Hypothalamus (tissue), 51 donors: ENCODE results near the gene AKNA.

Source experiments
- DNase-seq, 51 donors: peaks; one replicate each; lab custom pipeline; 2025; lab: John Stamatoyannopoulos, UW

The AKNA gene

DNA sequence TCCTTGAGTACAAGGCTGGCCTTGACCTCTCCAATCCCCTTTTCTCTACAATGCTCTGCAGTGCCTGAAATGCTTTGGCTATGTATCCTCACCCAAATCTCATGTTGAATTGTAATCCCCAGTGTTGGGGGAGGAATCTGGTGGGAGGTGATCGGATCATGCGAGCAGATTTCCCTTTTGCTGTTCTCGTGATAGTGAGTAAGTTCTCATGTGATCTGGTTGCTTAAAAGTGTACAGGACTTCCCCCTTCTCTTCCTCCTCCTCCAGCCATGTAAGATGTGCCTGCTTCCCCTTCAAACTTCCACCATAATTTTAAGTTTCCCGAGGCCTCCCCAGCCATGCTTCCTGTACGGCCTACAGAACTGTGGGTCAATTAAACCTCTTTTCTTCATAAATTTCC, 28.5 kb upstream of the AKNA start:
- DNase-seq, result no peak

DNA sequence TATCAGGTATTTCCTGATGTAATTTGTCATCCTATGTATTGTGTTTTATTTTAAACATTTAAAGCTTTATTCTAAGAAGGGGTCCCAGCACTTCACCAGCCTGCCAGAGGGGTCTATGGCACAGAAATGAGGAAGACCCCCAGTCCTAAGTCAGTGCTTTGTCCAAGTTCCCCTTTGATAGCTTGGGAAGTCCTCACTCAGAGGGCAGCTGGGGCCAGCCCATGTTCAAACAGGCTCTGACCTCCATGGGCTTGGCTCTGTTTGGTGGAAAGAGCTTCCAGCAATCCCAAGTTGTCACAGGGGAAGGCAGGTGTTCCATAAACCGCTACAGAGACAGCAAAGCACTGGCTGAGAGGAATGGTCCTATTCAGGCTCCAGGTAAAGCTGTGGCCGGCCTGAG, 26.6 kb upstream of the AKNA start:
- DNase-seq, result no peak

- DNase-seq, result no peak
Measured at GRCh38 chr9:114413861-114414301, 26.1 kb upstream of the AKNA start.

DNA sequence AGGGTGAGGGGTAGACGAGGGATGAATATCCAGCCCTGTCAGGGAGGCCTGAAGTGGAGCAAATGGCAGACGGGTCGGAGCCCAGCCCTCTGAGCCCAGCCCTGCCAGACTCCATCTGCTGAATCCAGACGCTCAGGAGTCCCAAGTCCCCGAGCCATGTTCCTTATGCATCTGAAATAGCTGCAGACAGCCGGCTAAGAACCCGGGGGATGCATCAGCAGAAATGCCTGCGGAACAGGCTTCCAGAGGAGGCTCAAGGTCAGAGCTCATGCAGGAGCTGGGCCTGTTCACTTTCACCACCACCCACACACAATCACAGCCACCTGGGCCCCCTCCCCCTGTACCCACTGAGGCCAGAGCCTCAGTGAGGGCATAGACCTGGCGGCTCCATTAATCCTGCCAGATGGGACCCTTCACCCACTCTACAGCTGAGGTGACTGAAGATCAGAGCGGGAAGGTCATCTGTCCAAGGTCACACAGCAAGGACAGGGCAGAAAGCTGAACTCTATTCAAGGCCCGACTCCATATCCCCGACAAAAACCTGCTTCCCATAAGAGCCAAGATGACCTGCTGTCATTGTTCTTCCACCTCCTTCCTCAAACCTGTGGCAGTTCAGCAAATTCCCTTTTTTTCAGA, 24.4 kb upstream of the AKNA start:
- no peak for DNase-seq

DNA sequence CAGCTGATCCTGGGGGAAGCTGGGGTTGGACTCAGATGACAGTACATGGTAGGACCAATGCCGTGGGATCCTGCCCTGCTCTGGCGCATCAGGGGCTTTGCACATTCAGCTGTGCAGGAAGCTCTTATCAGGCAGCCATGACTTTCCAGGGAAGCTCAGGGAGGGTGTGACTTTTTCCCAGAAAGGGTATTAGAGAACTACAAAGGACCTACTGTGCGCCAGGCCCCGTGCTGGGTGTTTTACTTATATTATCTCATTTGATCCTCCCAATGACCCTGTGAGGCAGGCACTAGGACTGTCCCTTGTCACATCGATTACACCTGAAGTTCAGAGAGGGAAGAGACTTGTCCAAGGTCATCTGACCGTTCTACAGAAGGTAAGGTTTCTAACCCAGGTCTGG, 23.7 kb upstream of the AKNA start:
- DNase-seq, result no peak

DNA sequence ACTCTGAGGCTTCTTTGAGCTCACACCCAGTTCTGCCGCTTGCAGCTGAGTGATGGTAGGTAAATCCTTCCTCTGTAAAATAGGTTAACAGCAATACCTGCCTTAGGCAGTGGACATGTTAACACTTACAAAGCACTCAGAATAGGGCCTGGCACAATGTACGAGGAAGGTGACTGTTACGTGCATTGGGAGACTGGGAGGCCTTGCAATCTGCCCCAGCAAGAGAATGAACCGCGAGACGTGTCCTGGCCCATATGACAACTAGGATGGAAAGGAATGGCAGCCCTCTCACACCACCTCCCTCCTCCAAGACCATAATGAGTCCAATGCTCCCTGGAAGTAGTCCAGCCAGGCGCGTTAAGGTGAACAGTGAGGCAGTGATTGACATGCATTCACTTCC, 23.1 kb upstream of the AKNA start:
- DNase-seq, result no peak

- DNase-seq, result no peak
Measured at GRCh38 chr9:114409842-114410241, 22.1 kb upstream of the AKNA start.

DNA sequence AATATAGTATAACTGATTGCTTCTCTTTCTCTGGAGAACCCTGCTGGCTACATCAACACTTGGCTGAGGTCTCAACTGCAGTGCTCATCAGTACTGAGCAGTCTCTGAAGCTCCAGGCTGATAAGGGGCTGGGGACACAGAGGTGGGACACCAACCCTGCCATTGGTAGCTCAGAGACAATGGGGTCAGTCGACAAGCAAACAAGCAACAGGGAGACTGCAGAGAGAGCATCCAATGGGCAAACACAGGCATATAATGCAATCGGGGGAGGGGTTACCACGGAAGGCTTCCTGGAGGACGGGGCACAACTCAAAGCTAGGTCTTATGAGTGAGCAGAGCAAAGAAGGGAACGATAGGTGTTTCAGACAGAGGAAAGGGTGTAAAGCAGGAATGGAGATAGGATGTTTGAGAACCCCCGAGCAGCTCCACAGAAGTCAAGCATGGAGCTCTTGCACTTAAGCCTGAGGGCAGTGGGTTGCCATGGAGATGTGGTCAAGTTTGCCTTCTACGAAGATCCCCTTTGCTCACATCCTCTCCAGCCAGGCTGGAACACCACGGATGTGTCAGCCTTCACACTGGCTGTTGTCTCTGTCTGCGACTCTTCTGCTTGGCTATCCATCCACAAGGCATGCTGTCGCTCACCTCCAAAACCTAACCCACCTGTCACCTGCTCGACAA, 21.5 kb upstream of the AKNA start:
- no peak for DNase-seq

GRCh38 chr9:114408645-114409044, 20.9 kb upstream of the AKNA start:
- no peak for DNase-seq

GRCh38 chr9:114407889-114408288, 20.1 kb upstream of the AKNA start:
- no peak for DNase-seq

GRCh38 chr9:114406441-114406840, 18.7 kb upstream of the AKNA start:
- no peak for DNase-seq

GRCh38 chr9:114405294-114406034, 17.7 kb upstream of the AKNA start:
- DNase-seq, result peak in 49 of 51 donors; percentile 16 to 89 (median 60)

DNA sequence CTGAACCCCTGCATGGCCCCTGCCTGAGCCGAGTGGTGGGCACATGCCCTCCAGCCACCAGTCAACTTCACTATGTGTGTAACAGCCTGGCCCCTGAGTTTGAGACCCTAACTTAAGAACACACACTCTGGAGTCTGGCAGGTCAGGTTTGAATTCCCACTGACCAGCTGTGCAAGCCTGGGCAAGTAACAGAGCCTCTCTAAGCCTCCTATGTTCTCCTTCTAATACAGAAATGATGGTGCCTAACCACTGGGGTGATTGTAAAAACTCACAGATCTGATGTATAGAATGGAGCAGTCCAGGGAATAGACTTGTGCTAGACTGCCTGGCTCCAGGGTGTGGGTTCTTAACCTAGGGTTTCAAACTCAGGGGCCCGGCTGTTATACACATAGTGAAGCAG, 16.7 kb upstream of the AKNA start:
- no peak for DNase-seq

DNA sequence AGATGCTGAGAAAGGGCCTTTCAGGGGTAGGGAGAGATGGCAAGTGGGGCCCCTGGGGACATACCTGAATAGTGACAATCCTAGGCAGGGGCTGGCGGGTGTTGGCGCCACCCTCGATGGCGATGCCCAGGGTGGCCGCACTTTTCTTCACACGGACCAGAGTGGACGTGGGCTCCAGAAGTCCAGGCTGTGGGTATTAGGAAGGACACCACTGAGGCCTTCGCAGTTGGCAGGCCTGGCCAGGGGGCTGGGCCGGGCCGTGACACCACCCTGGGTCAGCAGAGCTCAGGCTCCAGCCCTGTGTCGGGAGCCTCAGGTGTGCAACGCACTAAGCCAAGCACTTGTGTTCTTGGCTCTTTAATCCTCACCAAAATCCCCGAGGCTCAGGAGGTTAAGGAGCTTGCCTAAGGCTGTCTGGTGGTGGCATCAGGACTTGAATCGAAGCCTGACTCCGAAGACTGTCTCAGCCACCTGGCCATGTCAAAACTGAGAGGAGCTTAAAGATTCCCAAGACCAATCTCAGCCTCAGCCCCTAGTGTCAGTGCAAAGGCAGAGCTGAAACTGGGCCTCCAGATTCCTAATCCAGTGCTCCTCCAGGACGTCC, 15.5 kb upstream of the AKNA start:
- DNase-seq, result no peak

- DNase-seq, result no peak
Measured at GRCh38 chr9:114401344-114401743, 13.6 kb upstream of the AKNA start.

DNA sequence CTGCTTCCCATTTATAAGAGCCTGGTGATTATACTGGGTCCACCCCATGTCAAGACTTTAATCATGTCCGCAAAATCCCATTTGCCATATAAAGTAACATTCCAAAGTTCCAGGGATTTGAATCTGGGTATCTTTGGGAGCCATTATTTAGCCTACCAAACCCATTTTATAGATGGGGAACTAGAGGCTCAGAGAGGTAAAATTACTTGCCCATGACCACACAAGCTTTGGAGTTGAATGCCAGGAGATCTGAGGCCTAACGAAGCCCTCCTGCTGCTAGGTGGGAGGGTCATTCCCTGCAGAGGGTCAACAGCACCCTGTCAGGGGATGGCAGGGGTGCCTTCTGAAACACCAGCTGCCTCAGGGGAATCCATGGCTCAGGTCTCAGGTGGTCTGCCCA, 13.0 kb upstream of the AKNA start:
- DNase-seq, result no peak

- DNase-seq, result no peak
Measured at GRCh38 chr9:114400219-114400618, 12.4 kb upstream of the AKNA start.

GRCh38 chr9:114399381-114399780, 11.6 kb upstream of the AKNA start:
- DNase-seq, result no peak

- DNase-seq, result peak; percentile 41 to 98 (median 89)
Measured at GRCh38 chr9:114397848-114398605, 10.2 kb upstream of the AKNA start.

DNA sequence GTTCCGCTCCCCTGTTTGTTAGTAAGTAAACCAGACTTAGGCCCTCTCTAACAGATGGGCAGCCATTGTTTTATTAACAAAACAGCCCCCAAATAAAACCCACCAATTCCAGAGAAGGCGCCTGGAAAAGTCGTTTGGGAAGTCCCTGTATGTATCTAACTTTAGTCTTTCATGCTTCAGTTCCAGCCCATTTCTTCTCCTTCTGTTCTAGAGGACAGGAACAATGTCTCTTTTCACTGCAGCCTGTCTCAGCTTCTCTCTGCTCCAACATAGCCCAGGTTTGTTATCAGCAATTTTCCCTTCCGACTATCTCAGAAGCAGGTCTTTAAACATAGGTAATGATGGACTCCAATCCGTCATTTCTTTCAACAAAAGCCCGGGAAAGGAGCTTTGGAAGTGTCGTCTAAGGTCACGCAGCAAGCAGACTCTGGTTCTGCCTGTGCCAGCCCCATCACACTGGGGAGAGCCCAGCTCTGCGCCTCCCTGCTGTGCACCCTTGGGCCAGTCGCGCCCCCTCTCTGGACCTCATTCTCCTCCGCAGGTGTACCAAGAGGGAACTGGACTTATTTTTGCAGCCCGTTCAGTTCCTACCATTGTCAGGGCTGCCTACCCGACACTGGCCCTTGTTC, 9.6 kb upstream of the AKNA start:
- no peak for DNase-seq
